Fibroblast of pulmonary artery (primary cell): Measurements from ENCODE around the gene CACNG4.

ENCODE experiments used
- DNase-seq: peaks from one replicate; pipeline ENCODE4 v3.0.0-alpha.2; 2010; ENCODE audit warnings: low read depth
- H3K4me3 ChIP-seq: replicated peaks from 2 replicates; pipeline ENCODE4 v1.5.1; 2011; ENCODE audit warnings: low read depth, mild to moderate bottlenecking, control low read depth, low read length, moderate library complexity
- CTCF ChIP-seq: IDR thresholded peaks from 2 replicates; pipeline ENCODE4 v1.5.1; 2011; ENCODE audit warnings: mild to moderate bottlenecking, control low read depth, low read length, inconsistent platforms; ENCODE audit errors: missing control alignments

Gene CACNG4

GRCh38 chr17:66980896-66981295 is 16.4 kb downstream of the CACNG4 start:
- H3K4me3 ChIP-seq: no peak overlapping the region
- no peak for TF ChIP-seq CTCF
- DNase-seq: no peak

- no peak for TF ChIP-seq CTCF
- DNase-seq: no peak
These were observed 17.5 kb downstream of the CACNG4 start for GRCh38 chr17:66981983-66982508.

GRCh38 chr17:66983414-66984021 is 19.0 kb downstream of the CACNG4 start:
- no peak for TF ChIP-seq CTCF
- no peak overlapping the region for H3K4me3 ChIP-seq
- no peak for DNase-seq

More at GRCh38 chr17:66981983-66982508, 17.5 kb downstream of the CACNG4 start:
- no peak overlapping the region for H3K4me3 ChIP-seq

GRCh38 chr17:66984730-66985129 is 20.2 kb downstream of the CACNG4 start:
- no peak for DNase-seq
- H3K4me3 ChIP-seq: no peak overlapping the region
- no peak for TF ChIP-seq CTCF

GRCh38 chr17:66985338-66986237 is 21.1 kb downstream of the CACNG4 start:
- no peak for DNase-seq
- TF ChIP-seq CTCF: no peak
- H3K4me3 ChIP-seq: no peak overlapping the region

GRCh38 chr17:66986659-66987058 is 22.2 kb downstream of the CACNG4 start:
- DNase-seq: no peak
- no peak for TF ChIP-seq CTCF
- H3K4me3 ChIP-seq: no peak overlapping the region
